HG03280 (cell line): Measurements from ENCODE around the gene PRMT7.
A peak's percentile ranks its signal among the peaks of the same experiment; 100 is the strongest.

Experiments
- ATAC-seq: cut with Tn5 transposase; IDR thresholded peaks from one replicate; pipeline ENCODE4 v1.9.1; 2021; ENCODE audit warnings: mild to moderate bottlenecking, moderate library complexity; ENCODE audit not compliant: unreplicated experiment

The PRMT7 gene

GRCh38 chr16:68345958-68346635 lies 35.3 kb downstream of the PRMT7 start:
- no peak for ATAC-seq

- no peak for ATAC-seq
These were observed 36.2 kb downstream of the PRMT7 start for GRCh38 chr16:68346892-68347480.

DNA sequence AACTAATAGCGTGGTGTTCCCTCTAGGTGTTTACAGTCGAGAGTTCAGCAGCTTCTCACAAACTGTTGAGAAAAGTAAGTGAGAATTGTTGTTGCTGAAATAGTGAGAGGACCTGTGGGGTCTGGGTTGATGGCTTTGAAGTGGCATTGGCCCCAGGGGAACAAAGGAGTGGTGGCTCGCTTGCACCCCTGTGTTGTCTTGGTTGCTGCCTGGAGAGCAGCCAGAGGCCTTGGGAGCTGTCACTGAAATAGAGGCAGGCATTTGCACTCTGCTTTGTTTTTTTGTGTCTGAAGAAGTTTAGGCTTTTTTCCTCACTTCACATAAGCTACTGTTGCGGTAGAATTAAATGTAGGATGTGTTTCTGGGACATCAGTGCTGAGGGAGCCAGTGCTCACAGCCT lies 36.8 kb downstream of the PRMT7 start:
- no peak for ATAC-seq

- ATAC-seq = no peak
These were observed 38.0 kb downstream of the PRMT7 start for GRCh38 chr16:68348639-68349445.

- ATAC-seq = no peak
These were observed 39.1 kb downstream of the PRMT7 start for GRCh38 chr16:68349838-68350410.

- ATAC-seq = no peak
These were observed 40.1 kb downstream of the PRMT7 start for GRCh38 chr16:68350813-68351350.

DNA sequence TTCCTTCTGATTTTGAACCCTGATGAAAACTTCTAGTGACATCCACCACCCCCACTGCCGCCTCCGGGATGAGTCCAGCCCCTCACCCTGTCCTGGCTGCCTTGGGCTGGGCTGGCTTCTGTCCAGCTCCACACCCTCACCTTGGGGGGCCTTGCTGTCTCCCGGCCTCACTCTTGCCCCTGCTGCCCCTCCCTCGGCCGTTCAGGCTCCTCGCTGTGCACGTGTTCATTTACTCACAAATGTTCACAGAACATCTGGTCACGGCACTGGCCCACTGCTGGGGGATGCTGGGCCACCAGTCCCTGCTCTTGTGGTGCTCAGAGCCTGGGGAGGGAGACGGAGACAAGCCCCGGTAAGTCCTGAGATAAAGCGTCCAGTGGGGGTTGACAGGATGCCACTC lies 40.6 kb downstream of the PRMT7 start:
- ATAC-seq = no peak

DNA sequence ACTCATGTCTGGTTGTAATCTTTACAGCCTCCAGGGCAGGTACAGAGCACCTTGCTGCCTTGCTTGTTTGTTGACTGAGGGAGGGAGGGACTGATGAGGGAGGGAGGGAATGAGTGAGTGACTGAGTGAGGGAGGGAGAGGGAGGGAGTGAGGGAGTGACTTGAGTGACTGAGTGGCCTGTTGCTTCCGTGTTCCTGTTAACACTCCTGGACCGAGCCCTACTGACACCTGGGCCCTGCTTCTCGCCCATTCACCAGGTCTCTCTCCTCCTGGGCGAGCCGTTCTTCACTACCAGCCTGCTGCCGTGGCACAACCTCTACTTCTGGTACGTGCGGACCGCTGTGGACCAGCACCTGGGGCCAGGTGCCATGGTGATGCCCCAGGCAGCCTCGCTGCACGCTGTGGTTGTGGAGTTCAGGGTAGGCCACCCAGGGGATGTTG lies 41.2 kb downstream of the PRMT7 start:
- no peak for ATAC-seq

GRCh38 chr16:68353366-68353765 lies 42.5 kb downstream of the PRMT7 start:
- no peak for ATAC-seq

- ATAC-seq = no peak
These were observed 44.0 kb downstream of the PRMT7 start for GRCh38 chr16:68354816-68355215.

DNA sequence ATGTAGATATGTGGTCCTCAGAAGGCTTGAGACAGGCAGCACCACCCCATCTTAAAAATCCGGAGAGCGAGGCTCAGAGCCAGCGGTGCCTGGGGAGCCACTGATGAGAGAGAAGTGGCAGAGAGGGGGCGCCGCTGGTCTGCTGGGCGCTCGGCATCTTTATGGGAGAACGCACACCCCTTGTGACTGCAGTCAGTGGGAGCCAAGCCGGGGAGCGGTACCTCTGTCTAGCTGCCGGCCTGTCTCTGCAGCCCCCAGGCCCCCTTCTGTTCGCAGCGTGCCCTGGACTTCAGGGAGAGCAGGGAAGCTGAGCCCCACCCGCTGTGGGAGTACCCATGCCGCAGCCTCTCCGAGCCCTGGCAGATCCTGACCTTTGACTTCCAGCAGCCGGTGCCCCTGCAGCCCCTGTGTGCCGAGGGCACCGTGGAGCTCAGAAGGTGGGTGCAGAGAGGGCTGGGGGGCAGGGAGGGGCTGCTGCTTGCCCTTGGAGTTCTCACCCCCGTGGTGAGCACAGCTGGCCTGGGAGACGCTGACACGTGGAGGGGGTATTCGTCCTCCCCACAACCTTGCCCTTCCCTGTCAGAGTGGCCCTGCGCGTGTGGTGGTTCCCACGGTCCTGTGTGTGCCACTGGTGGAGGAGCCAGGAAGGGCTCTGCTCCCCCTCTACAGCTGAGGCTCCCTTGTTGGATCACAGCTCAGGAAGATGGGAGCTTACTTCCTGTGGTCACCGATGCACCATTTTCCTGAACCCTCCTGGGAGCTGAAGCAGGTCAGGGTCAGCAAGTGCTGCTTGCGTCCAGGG lies 44.8 kb downstream of the PRMT7 start:
- ATAC-seq = no peak

DNA sequence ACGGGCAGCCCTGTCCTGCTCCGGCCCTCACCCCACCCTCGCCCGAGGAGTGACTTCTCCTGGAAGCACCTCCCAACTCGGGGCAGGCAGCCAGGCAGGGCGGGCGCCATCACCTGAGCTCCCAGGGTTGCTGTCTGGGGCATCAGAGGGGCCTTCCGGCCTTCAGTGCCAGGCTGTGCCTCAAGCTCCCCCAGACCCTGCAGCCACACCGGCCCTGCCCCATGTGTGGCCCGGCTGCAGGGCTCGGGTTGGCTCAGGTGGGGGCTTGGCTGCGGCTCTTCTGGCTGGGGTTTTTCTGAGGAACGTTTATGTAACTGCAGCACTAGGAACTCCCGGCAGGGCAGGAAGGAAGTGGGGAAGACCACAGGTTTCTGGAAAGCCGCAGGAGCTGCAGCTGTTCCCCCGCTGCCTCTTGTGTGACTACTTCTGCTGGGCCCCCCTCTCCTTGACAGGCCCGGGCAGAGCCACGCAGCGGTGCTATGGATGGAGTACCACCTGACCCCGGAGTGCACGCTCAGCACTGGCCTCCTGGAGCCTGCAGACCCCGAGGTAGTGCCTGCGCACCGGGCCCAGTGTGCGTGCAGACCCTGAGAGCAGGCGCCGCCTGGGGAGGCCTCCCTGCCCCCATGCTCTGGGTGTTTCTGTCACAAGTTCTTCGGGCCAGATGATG lies 45.6 kb downstream of the PRMT7 start:
- ATAC-seq = peak; percentile 60

DNA sequence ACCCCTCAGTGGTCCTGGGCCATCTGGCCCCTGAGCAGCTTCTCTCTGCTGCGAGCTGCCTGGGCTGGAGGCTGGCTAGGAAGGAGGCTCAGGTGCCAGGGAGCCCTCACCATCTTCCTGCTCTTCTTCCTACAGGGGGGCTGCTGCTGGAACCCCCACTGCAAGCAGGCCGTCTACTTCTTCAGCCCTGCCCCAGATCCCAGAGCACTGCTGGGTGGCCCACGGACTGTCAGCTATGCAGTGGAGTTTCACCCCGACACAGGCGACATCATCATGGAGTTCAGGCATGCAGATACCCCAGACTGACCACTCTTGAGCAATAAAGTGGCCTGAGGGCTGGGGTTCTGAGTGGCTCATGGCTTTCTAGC lies 46.1 kb downstream of the PRMT7 start:
- ATAC-seq = no peak

DNA sequence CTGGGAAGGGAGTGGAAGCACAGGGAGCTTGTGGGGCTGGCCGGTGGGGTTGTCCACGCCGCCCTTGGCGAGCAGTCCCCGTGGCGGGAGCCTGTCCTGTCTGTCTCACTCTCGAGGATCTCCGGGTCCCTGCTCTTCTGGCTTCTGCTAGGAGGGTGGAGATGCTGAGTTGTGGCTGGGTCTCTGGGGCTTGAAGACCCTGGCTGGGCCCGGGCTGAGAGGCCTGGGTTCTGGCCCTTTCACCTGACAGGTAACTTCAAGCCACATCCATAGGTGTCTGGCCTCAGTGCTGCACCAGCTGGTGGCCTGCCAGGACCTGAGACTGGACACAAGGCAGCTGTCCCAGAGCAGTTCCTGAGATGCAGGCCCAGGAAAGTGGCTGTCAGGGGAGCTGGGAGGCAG lies 46.7 kb downstream of the PRMT7 start:
- no peak for ATAC-seq

GRCh38 chr16:68357923-68358322 lies 47.1 kb downstream of the PRMT7 start:
- no peak for ATAC-seq

DNA sequence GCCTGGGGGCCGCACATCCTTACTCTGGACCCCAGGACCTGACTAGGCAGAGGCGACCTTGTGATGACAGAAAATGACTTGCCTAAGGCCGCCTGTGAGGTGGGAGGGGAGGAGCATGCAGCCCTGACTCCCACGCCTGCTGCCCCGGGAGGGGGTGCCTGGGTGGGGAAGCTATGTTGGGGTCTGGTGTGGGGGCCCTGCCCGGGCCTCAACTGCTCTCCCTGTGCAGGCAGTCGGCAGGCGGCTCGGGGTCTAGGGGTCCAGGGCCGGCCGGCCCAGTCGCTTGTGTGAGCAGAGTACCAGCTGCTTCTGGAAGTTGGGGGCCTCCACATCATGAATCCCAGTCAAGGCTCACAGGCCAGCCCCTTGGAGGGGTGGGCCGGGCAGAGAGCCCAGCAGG lies 48.1 kb downstream of the PRMT7 start:
- ATAC-seq = no peak

- ATAC-seq = no peak
These were observed 48.8 kb downstream of the PRMT7 start for GRCh38 chr16:68359398-68360191.

DNA sequence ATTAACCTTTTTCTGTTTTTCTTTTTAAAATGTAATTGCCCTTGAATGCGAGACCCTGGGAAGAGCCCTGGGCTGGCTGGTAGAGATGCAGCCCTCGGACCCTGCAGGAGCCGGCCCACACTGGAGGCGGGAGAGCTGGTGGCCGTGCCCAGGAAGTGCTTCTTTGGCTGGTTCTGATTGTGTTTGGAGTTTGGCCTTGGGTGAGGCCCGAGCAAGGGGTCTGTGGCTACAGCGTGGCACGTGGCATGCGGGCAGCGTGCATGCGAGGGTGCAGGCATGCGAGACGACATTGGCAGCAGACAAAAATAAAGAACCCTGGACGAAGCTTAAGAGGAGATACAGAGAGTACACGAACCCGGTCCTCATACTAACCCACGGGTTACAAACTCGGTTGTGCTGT lies 49.7 kb downstream of the PRMT7 start:
- ATAC-seq = no peak

DNA sequence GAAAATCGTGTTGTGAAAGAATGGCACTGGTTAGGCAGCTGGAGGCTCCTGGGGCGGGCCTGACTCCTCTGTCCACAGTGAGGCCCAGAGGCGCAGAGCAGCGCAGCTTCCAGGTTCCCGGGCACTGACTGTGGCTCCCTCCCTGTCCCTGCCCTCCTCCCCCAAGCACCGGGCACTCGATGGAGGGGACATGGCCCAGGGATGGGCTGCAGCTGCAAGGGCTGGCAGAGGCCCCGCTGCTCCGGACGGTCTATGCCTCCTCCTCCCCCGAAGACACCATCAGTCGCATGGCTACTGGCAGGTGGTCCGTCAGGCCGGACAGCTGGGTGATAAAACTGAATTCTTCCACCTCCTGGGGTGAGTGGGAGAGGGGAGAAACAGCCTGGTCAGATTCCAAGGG lies 50.1 kb downstream of the PRMT7 start:
- no peak for ATAC-seq
